GM04503 (cell line): ENCODE measurements around the gene RGS6.
"Not testable (repeated sequence)": the region's sequence is repeated elsewhere in the genome, so short reads cannot be mapped to it uniquely, and the experiment has no call there.

Experiments used
- DNase-seq: peaks from one replicate; pipeline ENCODE4 v3.0.0-alpha.2; 2012; ENCODE audit warnings: low read depth

RGS6 gene

DNA sequence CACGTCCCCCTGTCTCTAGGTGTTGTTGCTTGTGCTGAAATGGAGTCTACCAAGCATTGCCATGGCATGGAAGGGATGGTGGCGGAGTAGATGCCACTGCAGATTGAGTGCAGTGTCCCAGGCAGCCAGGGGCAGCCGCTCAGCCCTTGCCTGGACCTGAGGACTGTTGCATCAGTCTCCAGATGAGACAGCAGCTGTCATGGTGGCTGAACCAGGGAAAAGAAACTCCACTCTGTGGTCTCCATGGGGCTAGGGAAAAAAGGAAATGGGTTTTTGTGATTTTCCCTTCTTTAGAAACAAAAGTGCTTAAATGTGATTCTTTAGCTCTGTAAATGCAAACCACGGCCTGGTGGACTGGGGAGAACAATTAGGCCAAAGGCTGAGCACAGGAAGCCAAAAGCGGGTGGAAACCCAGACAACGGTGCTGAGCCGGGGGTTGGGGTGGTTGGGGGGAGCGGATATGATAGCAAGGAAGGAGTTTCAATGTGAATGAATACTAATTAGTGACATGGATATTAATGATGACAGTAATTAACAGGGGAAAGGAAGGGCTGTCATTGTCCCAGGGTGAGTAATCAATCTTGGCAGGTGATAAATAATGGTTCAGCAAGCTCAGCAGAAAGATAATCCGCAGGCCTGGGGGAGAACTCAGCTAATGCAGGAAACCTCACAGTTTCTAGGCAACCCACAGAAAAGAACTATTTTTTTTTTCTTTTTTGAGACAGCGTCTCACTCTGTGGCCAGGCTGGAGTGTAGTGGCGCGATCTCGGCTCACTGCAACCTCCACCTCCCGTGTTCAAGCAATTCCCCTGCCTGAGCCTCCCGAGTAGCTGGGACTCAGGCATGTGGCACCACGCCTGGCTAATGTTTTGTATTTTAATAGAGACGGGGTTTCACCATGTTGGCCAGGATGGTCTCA is 519.1 kb downstream of the RGS6 start:
- no peak for DNase-seq

DNA sequence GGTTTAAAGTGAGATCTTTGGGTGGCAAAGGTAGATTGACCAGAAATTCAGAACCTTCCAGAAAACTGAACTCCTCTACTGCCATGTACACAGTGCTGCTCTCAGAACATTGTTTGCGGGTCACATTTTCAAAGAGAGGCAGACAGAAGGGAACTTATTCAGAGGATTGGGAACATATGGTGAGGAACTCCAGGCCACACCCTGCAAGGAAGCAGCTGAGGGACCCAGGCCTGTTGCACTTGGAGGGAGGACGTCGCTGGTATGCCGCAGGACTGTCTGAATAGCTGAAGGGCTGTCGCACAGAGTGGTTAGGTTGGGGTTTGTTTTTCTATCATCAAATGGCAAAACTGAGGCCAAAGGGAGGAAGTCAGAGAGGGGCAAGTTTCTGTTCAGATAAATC is 520.5 kb downstream of the RGS6 start:
- no peak for DNase-seq

DNA sequence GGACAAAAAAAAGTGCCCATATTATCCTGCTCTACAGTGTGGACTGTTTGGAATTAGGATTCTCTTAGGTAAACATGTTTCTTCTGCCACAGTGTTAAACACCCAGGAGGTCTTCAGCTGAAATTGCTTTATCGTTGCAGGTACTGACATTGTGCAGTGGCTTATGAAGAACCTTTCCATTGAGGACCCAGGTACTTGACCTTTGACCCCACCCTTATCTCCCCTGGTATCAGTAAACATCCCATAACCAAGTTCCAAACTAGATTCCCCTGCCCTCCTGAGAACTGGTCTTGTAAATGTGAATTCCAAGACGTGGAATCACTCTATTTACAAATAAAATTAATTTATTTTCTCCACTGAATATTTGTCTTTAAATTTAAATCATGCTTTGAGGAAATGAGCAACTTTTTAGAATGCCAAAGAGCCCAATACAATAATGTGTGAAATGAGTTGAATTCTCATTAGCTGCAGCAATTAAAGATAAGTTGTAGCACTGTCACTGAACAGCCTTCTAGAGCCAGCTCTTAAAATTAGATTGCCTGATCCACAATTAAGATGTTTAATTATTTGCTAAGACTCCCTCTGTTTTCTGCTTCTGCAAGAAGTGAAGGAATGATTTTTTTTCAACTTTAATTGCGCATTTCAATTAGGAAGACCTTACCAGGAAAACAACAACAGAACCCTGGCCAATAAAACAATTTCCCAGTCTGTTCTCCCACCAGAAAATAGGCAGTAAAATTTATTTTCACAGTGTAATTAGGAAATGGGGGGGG is 522.3 kb downstream of the RGS6 start:
- DNase-seq: no peak

DNA sequence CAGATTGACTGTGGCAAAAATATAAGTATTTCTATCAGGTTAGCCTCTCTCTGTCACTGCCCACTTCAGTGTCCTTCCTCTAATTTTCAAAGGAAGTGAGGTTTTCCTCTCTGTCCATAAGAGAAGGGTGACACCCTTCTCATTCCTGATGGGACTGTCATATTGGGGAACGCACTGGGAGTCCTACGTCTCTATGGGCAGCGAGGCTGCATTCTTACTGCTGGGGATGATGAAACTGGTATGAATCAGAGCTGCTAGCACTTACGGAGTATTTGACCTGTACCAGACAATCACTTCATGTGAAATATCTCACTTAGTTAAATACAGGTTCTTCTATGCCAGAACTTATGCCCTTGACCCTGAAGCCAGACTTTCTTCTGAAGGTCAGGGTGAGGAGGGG is 525.4 kb downstream of the RGS6 start:
- peak; percentile 60 for DNase-seq

DNA sequence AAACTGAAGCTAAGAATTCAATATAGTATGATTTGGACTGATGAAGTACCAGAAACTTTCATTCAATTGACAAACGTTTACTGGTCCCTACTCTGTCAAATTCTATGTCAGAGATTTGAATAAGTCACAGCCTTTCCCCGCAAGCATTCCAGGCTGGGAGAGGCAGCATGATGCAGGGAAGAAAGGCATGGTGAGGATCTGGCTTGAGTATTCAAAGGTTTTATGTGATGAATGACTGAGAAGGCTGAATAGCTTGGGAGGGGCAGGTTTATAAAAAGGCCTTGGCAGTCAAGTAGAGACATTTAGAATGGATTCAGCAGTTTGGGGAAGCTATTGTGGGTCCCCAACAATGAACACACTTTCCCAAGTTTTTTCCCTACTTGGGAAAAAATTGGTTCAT is 529.8 kb downstream of the RGS6 start:
- DNase-seq: no peak

DNA sequence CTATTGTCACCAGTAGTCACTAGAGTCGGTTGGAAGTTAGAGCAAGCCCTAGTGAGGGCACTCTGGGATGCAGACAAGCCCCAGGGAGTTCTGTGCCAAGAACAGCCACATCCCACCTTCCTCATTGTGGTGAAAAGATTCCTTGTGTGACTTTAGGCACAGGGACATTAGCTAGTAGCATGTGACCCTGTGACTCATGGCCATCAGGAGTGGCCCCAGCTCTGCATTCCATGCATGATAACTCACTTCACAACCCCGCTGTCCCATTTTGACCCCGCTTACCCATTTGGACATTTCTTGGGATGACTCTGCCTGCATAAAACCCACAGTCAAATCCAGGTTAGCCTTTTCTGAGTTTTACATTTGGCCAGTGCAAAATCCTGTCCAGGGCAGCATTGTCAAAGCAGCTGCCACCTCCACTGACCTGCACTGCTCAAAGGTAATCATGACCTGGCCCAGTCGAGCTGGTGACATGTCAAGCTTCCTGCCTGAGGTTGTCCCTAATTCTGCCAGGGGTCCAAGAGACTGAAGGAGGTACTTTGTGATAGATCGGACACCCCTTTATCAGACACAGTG is 531.1 kb downstream of the RGS6 start:
- DNase-seq: peak; percentile 21

DNA sequence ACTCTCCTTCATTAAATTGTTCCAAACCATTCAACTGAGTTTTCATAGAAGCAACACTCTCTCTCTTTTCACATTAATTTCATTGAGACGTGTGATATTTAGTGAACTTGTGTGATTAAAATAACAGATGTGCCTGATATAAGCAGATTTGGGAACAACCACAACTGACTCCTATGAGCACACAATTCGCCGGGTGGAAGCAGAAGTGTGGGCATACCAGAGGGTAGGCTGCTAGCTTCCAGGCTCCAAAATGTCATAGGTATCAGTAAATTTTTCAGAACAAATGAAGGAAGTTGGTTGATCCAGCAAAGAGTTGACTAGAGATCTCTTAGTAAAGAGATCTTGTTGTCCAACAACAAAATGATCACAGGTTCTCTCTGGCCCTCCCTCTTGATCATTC is 532.0 kb downstream of the RGS6 start:
- DNase-seq: no peak

DNA sequence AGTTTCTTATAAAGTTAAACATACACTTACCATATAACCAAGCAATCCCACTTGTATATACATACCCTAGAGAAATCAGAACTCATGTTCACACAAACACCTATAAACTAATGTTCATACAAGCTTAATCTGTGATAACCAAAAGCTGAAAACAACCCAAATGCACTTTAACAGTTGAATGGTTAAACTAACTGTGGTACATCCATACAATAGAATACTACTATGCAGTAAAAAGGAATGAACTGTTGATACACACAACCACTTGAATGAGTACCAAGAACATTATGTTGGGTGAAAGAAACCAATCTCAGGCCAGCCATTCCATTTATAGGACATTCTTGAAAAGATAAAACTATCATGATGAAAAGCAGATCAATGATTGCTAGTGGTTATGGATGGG is 534.1 kb downstream of the RGS6 start:
- DNase-seq: no peak

DNA sequence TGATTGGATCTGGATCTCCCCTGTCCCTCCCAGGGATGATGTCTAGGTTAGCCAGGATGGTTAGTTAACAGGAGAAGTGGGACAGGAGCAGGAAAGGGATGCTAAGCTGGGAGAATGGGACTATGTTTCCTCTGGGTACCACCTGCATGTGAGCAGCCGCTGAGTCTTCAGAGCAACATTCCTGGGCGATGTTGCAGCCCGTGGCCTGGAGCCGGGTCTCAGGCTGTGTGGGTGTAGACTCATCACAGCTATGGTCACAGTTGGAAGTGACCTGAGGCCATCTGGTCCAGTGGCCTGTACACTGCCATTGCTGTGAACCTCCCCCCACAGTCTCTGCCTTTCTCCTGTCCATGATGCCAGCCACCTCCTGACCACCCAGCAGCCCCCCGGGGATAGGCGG is 539.1 kb downstream of the RGS6 start:
- no peak for DNase-seq

DNA sequence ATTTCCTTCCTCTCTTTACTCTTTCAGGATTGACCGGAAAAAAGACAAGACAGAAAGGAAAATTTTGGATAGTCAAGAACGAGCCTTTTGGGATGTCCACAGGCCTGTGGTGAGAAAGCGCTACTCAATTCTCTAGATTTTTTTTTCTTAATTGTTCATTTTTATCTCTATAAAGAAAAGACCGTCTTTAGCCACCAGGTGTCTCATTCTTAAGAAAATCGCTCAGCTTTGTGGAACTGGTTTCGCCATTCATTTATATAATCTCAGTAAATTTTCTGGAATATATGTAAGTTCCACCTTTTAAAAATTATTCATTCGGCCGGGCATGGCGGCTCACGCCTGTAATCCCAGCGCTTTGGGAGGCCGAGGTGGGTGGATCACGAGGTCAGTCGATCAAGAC is 540.6 kb downstream of the RGS6 start:
- no peak for DNase-seq

DNA sequence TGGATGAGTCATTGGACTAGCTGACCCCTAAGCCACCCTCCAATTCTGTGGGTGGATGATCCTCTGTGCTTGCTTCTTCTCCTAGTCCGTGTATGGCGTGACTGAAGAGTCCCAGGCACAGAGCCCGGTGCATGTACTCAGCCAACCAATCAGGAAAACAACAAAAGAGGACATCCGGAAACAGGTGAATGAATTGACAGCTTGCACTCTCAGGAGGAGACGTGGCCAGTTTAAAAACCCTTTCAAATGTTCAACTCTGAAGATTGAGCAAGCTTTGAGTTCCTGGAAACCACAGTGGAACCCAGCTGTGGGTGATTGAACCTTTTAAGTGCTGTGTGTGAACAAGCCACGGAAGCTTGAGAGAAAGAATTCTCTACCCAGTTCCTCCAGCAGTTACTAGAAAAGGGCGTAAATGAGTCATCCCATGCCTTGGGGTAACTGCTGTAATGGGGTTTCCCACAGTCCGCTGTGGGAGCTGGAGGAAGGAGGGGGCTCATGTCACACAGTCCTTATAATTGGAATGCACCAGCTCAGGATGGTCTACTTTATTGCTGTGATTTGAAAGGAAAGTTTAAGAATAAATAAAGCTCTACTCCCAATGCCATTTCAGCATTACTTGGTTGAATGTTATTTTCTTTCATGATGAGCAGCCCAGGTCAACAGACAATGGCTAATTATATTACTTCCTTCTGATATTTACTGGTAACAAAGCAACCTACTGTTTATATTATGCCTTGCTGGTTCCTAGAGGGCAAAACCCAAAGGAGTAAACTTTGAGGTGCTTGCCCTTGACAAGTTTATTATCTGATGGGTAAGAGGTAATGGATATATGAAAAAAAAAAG is 544.6 kb downstream of the RGS6 start:
- DNase-seq: peak; percentile 58

DNA sequence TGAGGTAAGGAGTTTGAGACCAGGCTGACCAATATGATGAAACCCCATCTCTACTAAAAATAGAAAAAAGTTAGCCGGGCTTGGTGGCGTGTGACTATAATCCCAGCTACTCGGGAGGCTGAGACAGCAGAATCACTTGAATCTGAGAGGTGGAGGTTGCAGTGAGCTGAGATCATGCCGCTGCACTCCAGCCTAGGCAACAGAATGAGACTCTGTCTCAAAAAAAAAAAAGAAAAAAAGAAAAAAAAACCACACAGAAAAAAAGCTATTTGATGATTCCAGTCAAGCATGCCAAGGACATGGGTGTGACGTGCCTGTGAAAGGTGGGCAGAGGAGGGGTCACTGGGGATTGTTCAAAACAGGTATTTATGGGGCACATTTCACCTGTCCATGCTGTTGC is 545.3 kb downstream of the RGS6 start:
- DNase-seq: not testable (repeated sequence)

DNA sequence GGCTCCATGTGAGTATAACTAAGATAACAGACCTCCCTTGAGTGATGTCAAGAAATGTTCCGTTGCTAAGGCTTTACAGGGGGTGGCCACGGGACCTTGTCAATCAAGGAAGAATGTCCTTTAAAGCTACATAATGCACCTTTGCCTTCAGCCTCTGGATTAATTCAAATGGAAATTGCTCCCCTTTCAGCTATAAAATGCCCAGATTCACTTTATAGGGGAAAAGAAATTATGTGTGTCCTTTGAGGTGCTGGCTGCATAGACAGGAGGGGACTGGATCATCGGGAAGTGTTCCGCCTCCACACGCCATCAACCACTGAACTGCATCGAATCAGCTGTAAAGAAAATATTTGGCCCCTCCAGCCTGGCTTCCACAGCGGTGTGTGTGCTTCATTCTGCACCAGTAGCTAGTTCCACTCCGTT is 546.3 kb downstream of the RGS6 start:
- no peak for DNase-seq

DNA sequence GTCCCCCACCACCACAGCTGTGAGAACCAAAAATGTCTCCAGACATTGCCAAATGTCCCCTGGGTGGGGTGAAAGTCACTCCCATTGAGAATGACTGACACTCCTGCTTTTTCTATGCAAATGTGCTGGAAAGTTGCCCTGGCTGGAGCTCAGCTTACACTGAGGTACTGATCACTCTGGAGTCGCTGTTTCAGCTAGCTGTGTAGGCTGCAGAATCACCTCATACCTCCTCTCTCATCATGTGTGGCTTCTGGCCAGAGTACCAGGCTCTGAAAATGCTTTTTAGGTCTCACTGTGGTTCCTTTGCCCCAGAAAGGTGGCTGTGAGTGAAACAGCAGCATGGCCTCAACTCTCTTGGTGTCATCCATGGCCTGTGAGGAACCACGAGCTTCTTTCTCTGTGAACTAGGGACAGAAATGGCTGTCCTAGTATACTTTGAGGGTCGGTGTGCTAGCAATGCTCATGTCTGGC is 547.3 kb downstream of the RGS6 start:
- no peak for DNase-seq

DNA sequence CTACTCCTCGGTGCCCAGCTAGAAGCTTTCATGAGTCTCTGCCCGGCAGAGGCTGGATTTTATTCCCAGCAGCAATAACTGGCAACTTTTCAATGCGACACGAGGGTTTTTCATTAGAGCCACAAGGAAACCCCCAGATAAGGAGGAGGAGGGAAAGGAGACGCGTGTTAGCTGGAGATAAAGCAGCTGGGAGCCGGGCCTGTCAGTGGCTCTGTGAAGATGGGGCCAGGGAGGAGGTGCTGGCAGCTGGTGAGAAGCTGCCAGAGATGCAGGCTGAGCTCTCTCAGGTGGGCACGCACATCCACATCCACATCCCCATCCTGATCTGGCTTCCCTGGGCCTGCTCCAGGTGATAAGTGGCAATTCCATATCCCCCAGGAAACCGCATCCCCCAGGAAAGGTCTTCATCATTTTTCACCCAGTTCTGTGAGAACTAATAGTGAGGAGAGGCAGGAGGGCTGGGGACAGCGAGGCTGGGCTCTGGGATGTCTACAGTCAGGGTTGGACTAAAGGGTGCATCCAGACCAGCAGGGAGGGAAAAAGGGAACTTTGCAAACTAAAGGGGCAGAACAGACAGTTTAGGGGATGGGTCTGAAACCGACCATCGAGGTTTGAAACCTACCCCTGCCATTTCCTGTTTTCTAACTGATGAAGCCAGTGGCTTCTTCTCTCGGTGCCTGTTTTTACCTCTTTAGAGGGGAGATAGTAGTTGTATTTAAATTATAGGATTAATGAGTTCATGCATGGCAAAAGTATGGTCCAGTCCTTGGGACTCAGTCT is 548.4 kb downstream of the RGS6 start:
- no peak for DNase-seq

DNA sequence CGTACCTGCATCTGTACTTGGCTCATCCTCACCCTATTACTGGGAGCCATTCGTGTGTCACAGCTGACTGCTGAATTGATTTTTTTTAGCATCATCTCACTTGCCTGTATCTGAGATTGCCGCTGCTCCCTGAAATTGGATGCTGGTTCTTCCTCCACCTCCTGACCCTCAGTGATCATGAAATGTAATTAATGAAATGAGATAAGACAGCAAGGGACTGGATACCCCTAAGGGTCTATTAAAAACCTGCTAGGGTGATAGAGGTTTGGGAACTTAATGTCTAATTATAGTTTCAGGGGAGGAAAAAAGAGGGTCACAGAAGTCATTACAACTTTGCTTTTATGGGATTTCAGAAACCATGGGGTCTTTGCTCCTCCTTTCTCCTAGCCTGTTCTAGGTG is 551.1 kb downstream of the RGS6 start:
- no peak for DNase-seq

DNA sequence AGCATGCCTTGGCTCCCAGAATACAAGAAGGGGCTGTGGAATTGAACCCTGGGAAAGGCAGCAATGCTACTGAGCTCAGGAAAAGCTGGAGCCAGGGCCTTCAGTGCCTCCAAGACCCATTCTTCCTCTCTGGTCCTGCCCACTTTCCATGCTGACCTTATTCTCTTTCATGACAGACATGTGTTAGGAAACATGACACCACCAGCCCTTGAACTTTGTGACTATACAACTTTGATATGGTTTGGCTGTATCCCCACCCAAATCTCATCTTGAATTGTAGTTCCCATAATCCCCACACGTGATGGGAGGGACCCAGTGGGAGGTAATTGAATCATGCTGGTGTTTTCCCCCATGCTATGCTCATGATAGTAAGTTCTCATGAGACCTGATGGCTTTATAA is 553.5 kb downstream of the RGS6 start:
- DNase-seq: no peak

DNA sequence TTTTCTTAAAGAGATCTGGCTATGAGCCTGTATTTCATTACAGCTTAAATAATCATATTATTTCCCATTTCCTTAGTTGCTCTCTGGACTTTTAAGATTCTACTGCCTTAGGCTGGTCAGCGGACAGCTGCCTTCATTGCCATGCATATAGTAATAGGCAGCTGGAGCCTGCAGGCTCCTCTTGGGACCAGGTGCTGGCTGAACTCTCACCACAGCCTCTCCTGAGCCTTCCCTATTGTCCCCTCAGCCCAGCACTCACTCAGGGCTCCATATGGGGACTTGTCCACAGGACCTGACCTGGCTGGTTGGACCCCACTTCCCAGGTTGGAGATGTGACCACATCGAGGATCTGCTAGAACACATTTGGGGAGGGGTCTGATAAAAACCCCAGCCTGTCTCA is 556.3 kb downstream of the RGS6 start:
- DNase-seq: no peak

DNA sequence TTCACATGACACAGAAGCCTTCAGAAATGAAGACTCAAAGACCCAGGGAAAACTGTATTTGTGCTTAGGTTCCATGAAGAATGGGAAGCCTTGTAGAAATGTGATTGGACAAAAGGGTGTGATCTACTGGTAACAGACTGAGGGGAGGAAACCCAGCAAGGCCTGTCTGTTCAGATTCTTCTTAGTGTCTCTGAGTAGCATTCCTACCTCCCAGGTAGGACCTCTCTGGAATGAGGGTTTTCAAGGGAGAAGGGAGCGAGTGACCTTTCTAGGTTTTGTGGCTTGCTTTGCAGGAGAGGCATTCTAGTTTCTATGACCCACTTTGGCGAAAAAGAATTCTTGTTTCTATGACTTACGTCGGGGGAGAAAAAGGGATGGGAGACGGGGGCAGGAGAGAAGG is 560.0 kb downstream of the RGS6 start:
- DNase-seq: no peak

DNA sequence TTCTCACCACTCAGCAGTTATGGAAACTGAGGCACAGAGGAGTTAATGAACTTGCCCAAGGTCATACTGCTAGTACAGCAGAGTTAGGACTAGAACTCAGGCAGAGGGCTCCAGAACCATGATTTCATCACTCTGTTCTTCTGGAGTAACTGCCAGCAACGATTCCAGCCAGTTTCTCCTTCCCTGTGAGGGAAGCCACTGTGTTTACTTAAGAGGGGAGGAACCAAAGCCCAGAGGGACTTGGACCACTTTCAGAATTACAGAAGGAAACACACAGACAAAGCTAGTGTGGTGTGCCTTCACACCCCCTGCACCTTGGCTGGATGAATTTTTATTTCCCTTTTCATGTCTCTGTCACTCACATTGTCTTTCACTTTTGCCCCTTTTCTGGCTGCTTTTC is 563.4 kb downstream of the RGS6 start:
- no peak for DNase-seq

DNA sequence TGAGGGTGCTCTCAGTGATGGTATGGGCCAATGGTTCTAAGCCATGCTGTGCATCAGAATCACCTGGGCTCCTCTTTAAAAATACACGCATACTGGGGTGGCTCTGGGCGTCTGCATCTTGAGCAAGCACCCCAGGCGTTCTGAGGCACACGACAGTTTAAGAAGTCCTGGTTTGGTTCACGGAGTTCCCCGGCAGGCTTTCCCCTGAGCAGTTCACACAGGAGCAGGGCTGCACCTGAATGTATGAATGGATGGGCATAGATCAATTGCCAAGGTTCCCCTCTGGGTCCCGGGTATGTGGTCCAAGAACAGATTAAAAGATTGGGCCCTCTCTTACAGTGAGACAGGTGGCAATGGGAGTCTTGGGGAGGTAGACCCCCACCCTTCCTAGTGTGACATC is 566.4 kb downstream of the RGS6 start:
- no peak for DNase-seq
